Pancreas (tissue), 10 donors: ENCODE measurements around the gene SLC24A3. TPM values are rescaled to one million over a fixed set of nuclear protein-coding genes. Genes with fewer than 3 reads are reported as not detected.

Experiments used
- ATAC-seq, 4 donors: fragments of 200-7000 bp; cut with Tn5 transposase; one replicate each; pipeline versions ENCODE4 v1.8.0 to v1.9.1; 2020; ENCODE audit warnings: mild to moderate bottlenecking in 4 of 4, moderate library complexity in 4 of 4
- DNase-seq, 6 donors: peaks; one replicate each; pipeline ENCODE4 v3.0.0-alpha.2; 2020
- FAIRE-seq: peaks from 2 replicates; lab custom pipeline; 2012; peaks lifted over from hg19 to GRCh38; lab: Jason Lieb, UNC
- H3K27ac ChIP-seq, 4 donors: fragments of 200-600 bp; sonication (generic); 1 replicate in 3 of 4; 2 replicates in 1 of 4; pipeline versions ENCODE4 v1.5.0 to v1.8.0; 2020
- H3K27me3 ChIP-seq, 4 donors: fragments of 200-600 bp; one replicate each; pipeline ENCODE4 v1.8.0; 2021
- H3K36me3 ChIP-seq, 3 donors: fragments of 200-600 bp; sonication (generic) in 1 of 3; one replicate each; pipeline versions ENCODE4 v1.5.0 to v1.8.0; 2020 to 2021
- H3K4me1 ChIP-seq, 3 donors: fragments of 200-600 bp; one replicate each; pipeline ENCODE4 v1.8.0; 2021
- H3K4me3 ChIP-seq, 4 donors: fragments of 200-600 bp; sonication (generic) in 2 of 4; one replicate each; pipeline versions ENCODE4 v1.5.0 to v1.8.0; 2020 to 2021
- H3K9me3 ChIP-seq, 4 donors: fragments of 200-600 bp; one replicate each; pipeline ENCODE4 v1.8.0; 2021
- CTCF ChIP-seq, 4 donors: fragments of 200-600 bp; sonication (generic) in 3 of 4; IDR thresholded peaks; one replicate each; pipeline versions ENCODE4 v1.5.0 to v1.8.0; 2021; ENCODE audit warnings: antibody characterized with exemption in 4 of 4
- WGBS, 2 donors: extraction: QIAGEN DNeasy Blood & Tissue Kit; methylation state at CpG; one replicate each; pipeline ENCODE4 v1.1.7; 2013; 5-methylcytosine and 5-hydroxymethylcytosine counted together
- intact Hi-C, 3 donors: fragments of 100-400 bp; cut with DNase I; formaldehyde crosslinking; loops; one replicate each; pipeline versions ENCODE4 v1.11.1 to v1.14.2; 2022
- polyA plus RNA-seq, 2 donors: library from polyadenylated mRNA; stranded (reverse); fragments of 200-250 nt; gene quantifications; one replicate each; pipeline ENCODE4 v1.2.3, GENCODE V29; 2013
- total RNA-seq, 6 donors: library from RNA; stranded (reverse); fragmentation: NEBNext Ultra II Directional in 4 of 6; extraction: Animal tissue kit (Norgen Biotek cat#: 25700) in 4 of 6; gene quantifications; one replicate each; pipeline versions ENCODE4 v1.2.1 to v1.2.4, GENCODE V29; 2021 to 2023
- donor health status: healthy with polysubstance abuse.
- donor health status: DM: no; HTN: no; CAD: no; lungs with moderate emphysema.
- donor health status: DM: no; HTN: no; CAD: no.
- donor health status: control.
- donor health status: control.
- donor health status: Bipolar disorder and iron deficiency.
- donor health status: DM: yes; HTN: yes; CAD: no.
- donor health status: DM: no; HTN: no; CAD: no.
- donor health status: DM: no; HTN: no; CAD: no.
- donor health status: DM: yes; HTN: yes; CAD: no.

The SLC24A3 gene
- total and polyA plus RNA-seq, 8 donors, result 0.28 to 0.87 (median 0.49) TPM

GRCh38 chr20:19291024-19291817 is 78.8 kb downstream of the SLC24A3 start:
- DNase-seq (no peak), FAIRE-seq (no peak), ATAC-seq (no peak)
- Histone ChIP-seq H3K27me3 (no peaks in the 10 kb centered on the region), H3K36me3 (no peaks in the 10 kb centered on the region), H3K4me3 (no peak overlapping the region), H3K4me1 (no peaks in the 10 kb centered on the region), H3K27ac (no peak overlapping the region), H3K9me3 (no peaks in the 10 kb centered on the region)
- TF ChIP-seq CTCF (IDR thresholded peaks at IDR 0.05), result no peak
- intact Hi-C loops, result no loop called here
- 77 to 81% methylated on average over 11 of the region's 11 CpGs for WGBS, 2 donors

GRCh38 chr20:19291818-19292132 is 79.3 kb downstream of the SLC24A3 start:
- ATAC-seq, result no peak

GRCh38 chr20:19292254-19292653 is 79.8 kb downstream of the SLC24A3 start:
- Histone ChIP-seq H3K27me3 (no peaks in the 10 kb centered on the region), H3K36me3 (no peaks in the 10 kb centered on the region), H3K9me3 (no peaks in the 10 kb centered on the region), H3K4me1 (no peaks in the 10 kb centered on the region), H3K27ac (no peak overlapping the region), H3K4me3 (no peak overlapping the region)
- DNase-seq, result no peak
- no peak for TF ChIP-seq CTCF (IDR thresholded peaks at IDR 0.05)
- no peak for ATAC-seq
- WGBS, 2 donors, result 70 to 82% methylated on average over 7 of the region's 7 CpGs
- no peak for FAIRE-seq
- intact Hi-C loops, result no loop called here

More at GRCh38 chr20:19291818-19292132, 79.3 kb downstream of the SLC24A3 start:
- FAIRE-seq (no peak), DNase-seq (no peak)
- Histone ChIP-seq H3K9me3 (no peaks in the 10 kb centered on the region), H3K27me3 (no peaks in the 10 kb centered on the region), H3K36me3 (no peaks in the 10 kb centered on the region), H3K4me3 (no peak overlapping the region), H3K4me1 (no peaks in the 10 kb centered on the region), H3K27ac (no peak overlapping the region)
- WGBS, 2 donors, result 90 to 99% methylated on average over 2 of the region's 2 CpGs
- no peak for TF ChIP-seq CTCF (IDR thresholded peaks at IDR 0.05)
- intact Hi-C loops, result no loop called here

DNA sequence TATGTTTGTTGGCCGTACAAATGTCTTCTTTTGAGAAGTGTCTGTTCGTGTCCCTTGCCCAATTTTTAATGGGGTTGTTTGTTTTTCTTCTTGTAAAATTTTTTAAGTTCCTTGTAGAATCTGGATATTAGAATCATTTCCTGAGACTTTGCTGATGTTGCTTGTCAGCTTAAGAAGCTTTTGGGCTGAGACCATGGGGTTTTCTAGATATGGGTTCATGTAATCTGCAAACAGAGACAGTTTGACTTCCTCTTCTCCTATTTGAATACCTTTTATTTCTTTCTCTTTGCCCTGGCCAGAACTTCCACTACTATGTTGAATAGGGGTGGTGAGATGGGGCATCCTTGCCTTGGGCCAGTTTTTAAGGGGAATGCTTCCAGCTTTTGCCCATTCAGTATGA is 82.6 kb downstream of the SLC24A3 start:
- no peaks in the 10 kb centered on the region for H3K9me3 ChIP-seq
- DNase-seq, result no peak
- intact Hi-C loops, result no loop called here
- H3K27ac ChIP-seq, result no peak overlapping the region
- no peak for ATAC-seq
- H3K27me3 ChIP-seq, result no peaks in the 10 kb centered on the region
- no peaks in the 10 kb centered on the region for H3K4me1 ChIP-seq
- 35 to 45% methylated on average over 2 of the region's 2 CpGs for WGBS, 2 donors
- no peak overlapping the region for H3K4me3 ChIP-seq
- no peak for FAIRE-seq
- no peaks in the 10 kb centered on the region for H3K36me3 ChIP-seq
- TF ChIP-seq CTCF (IDR thresholded peaks at IDR 0.05), result no peak

- Histone ChIP-seq H3K4me1 (no peaks in the 10 kb centered on the region), H3K36me3 (no peaks in the 10 kb centered on the region), H3K9me3 (no peaks in the 10 kb centered on the region), H3K4me3 (no peak overlapping the region), H3K27me3 (no peaks in the 10 kb centered on the region), H3K27ac (no peak overlapping the region)
- intact Hi-C loops, result no loop called here
- WGBS, 2 donors, result 49 to 58% methylated on average over 3 of the region's 3 CpGs
- no peak for TF ChIP-seq CTCF (IDR thresholded peaks at IDR 0.05)
- FAIRE-seq (no peak), DNase-seq (no peak), ATAC-seq (no peak)
Measured at GRCh38 chr20:19298652-19299051, 86.2 kb downstream of the SLC24A3 start.
